PC-3 (cell line): Measurements from ENCODE around the gene PMS1. TPM values are rescaled to one million over a fixed set of nuclear protein-coding genes. Genes with fewer than 3 reads are reported as not detected.
"Not testable (repeated sequence)": the region's sequence is repeated elsewhere in the genome, so short reads cannot be mapped to it uniquely, and the experiment has no call there.

Experiments used
- ATAC-seq: fragments of 200-7000 bp; cut with Tn5 transposase; 2 replicates; pipeline ENCODE4 v1.9.1; 2020; ENCODE audit warnings: mild to moderate bottlenecking, moderate library complexity
- BruUV-seq: library from RNA; stranded (reverse); fragments of 400-500 nt; replicated peaks from 2 replicates; lab custom pipeline; 2021; lab: Mats Ljungman, UMichigan
- CTCF ChIA-PET: fragments of 300-600 bp; sonication (Branson Sonifier 250); formaldehyde crosslinking; loops from one replicate; lab custom pipeline; 2022; ENCODE audit warnings: antibody characterized with exemption; lab: Charles Lee
- POLR2A ChIA-PET: fragments of 300-600 bp; sonication (Branson Sonifier 250); formaldehyde crosslinking; loops from one replicate; lab custom pipeline; 2022; ENCODE audit warnings: antibody characterized with exemption; ENCODE audit not compliant: unreplicated experiment; lab: Charles Lee
- DNase-seq: peaks from one replicate; pipeline ENCODE4 v3.0.0-alpha.2; 2015
- H2AFZ ChIP-seq: fragments of 300-600 bp; sonication (generic); 2 replicates; pipeline ENCODE4 v1.6.0; 2016; ENCODE audit warnings: antibody characterized with exemption, low read length
- H3F3A ChIP-seq: fragments of 300-600 bp; sonication (generic); one replicate; pipeline ENCODE4 v1.6.0; 2017; ENCODE audit warnings: antibody characterized with exemption, low read length, control low read depth, mild to moderate bottlenecking; ENCODE audit not compliant: unreplicated experiment
- H3K27ac ChIP-seq: fragments of 300-600 bp; sonication (generic); 2 replicates; pipeline ENCODE4 v1.5.1; 2016; ENCODE audit warnings: mild to moderate bottlenecking, low read length
- H3K27me3 ChIP-seq: fragments of 300-600 bp; sonication (generic); 2 replicates; pipeline ENCODE4 v1.6.1; 2016; ENCODE audit warnings: low read length, mixed read lengths
- H3K36me3 ChIP-seq: fragments of 300-600 bp; sonication (generic); 2 replicates; pipeline ENCODE4 v1.6.1; 2016; ENCODE audit warnings: low read depth, mixed run types, low read length, mixed read lengths
- H3K4me1 ChIP-seq: fragments of 300-600 bp; sonication (generic); 2 replicates; pipeline ENCODE4 v1.5.1; 2016; ENCODE audit warnings: low read length; ENCODE audit not compliant: insufficient read depth
- H3K4me2 ChIP-seq: fragments of 300-600 bp; sonication (generic); 2 replicates; pipeline ENCODE4 v1.6.0; 2016; ENCODE audit warnings: low read length
- H3K4me3 ChIP-seq: fragments of 300-600 bp; sonication (generic); 2 replicates; pipeline ENCODE4 v1.5.1; 2016; ENCODE audit warnings: mild to moderate bottlenecking, low read length, mixed read lengths
- H3K79me2 ChIP-seq: fragments of 300-600 bp; sonication (generic); 2 replicates; pipeline ENCODE4 v1.6.1; 2017; ENCODE audit warnings: low read length, mixed read lengths
- H3K9ac ChIP-seq: fragments of 300-600 bp; sonication (generic); 2 replicates; pipeline ENCODE4 v1.6.0; 2016; ENCODE audit warnings: mild to moderate bottlenecking, low read length
- H3K9me2 ChIP-seq: fragments of 300-600 bp; sonication (generic); replicated peaks from 2 replicates; pipeline ENCODE4 v1.6.1; 2016; ENCODE audit warnings: mixed run types, low read length, mixed read lengths
- H3K9me3 ChIP-seq: fragments of 300-600 bp; sonication (generic); 2 replicates; pipeline ENCODE4 v1.6.1; 2016; ENCODE audit warnings: low read length, mixed read lengths
- H4K20me1 ChIP-seq: fragments of 300-600 bp; sonication (generic); 2 replicates; pipeline ENCODE4 v1.6.1; 2016; ENCODE audit warnings: low read length, mixed read lengths
- CTCF ChIP-seq: fragments of 300-600 bp; sonication (generic); conservative IDR thresholded peaks from 2 replicates; pipeline ENCODE4 v1.5.1; 2017; ENCODE audit warnings: antibody characterized with exemption, low read depth, mild to moderate bottlenecking, low read length
- EZH2 ChIP-seq: fragments of 300-600 bp; sonication (generic); IDR thresholded peaks from one replicate; pipeline ENCODE4 v1.6.1; 2017; ENCODE audit warnings: antibody characterized with exemption, mild to moderate bottlenecking, low read length; ENCODE audit not compliant: unreplicated experiment
- EZH2phosphoT487 ChIP-seq: fragments of 300-600 bp; sonication (generic); IDR thresholded peaks from 2 replicates; pipeline ENCODE4 v1.6.1; 2018; ENCODE audit warnings: mild to moderate bottlenecking, antibody characterized with exemption, low read length, borderline replicate concordance
- intact Hi-C: fragments of 100-400 bp; cut with micrococcal nuclease; formaldehyde crosslinking; loops from 2 replicates; pipeline ENCODE4 v1.9.0; 2023
- total RNA-seq: library from RNA; depleted of rRNA; stranded (reverse); fragments of >200 nt; gene quantifications from 2 replicates; pipeline ENCODE4 v1.2.3, GENCODE V29; 2014

Gene PMS1
- total RNA-seq, 1 experiment from 2014 or later, result 13.8 TPM

- DNase-seq (no peak), ATAC-seq (no peak)
- H4K20me1 ChIP-seq, result no peaks in the 10 kb centered on the region
- H3K4me2 ChIP-seq, result no peak overlapping the region
- no peaks in the 10 kb centered on the region for H3K9me2 ChIP-seq
- no TSS peak for BruUV-seq
- H3K27me3 ChIP-seq, result no peaks in the 10 kb centered on the region
- no peaks in the 10 kb centered on the region for H3K9me3 ChIP-seq
- no peaks in the 10 kb centered on the region for H3K36me3 ChIP-seq
- intact Hi-C loops, result no loop called here
- ChIA-PET CTCF (no interaction called here), POLR2A (no interaction called here)
- H3K27ac ChIP-seq, result no peak overlapping the region
- no peaks in the 10 kb centered on the region for H3F3A ChIP-seq
- H3K4me3 ChIP-seq, result no peak overlapping the region
- no peak for TF ChIP-seq CTCF
- H2AFZ ChIP-seq, result no peak overlapping the region
- no peaks in the 10 kb centered on the region for H3K79me2 ChIP-seq
- H3K4me1 ChIP-seq, result no peaks in the 10 kb centered on the region
- H3K9ac ChIP-seq, result no peak overlapping the region
These were observed 101.1 kb downstream of the PMS1 start for GRCh38 chr2:189885368-189885767.

- H4K20me1 ChIP-seq, H3K4me3 ChIP-seq, H3K36me3 ChIP-seq, BruUV-seq, H3K27ac ChIP-seq, intact Hi-C loops, H3K27me3 ChIP-seq, H3K9me2 ChIP-seq, H3K9me3 ChIP-seq, ATAC-seq, CTCF ChIA-PET, H3F3A ChIP-seq, H3K9ac ChIP-seq, H3K4me2 ChIP-seq, H3K4me1 ChIP-seq, H3K79me2 ChIP-seq, POLR2A ChIA-PET: not testable (repeated sequence)
- peak overlapping the region; percentile 67 for H2AFZ ChIP-seq
- peak; percentile 28 for DNase-seq
These were observed 108.5 kb downstream of the PMS1 start for GRCh38 chr2:189892546-189893294.

- Histone ChIP-seq H3K9ac (no peak overlapping the region), H3K27ac (no peak overlapping the region), H3K9me2 (no peaks in the 10 kb centered on the region), H3K9me3 (no peaks in the 10 kb centered on the region), H3K79me2 (no peaks in the 10 kb centered on the region), H3K36me3 (no peaks in the 10 kb centered on the region), H3K4me1 (peaks cover 17% of the 10 kb centered on the region; the same call in 1 of the 2 replicates), H4K20me1 (no peaks in the 10 kb centered on the region), H3K27me3 (no peaks in the 10 kb centered on the region), H3K4me3 (no peak overlapping the region), H3F3A (no peaks in the 10 kb centered on the region), H2AFZ (no peak overlapping the region), H3K4me2 (no peak overlapping the region)
- no peak for DNase-seq
- intact Hi-C loops, result no loop called here
- ATAC-seq, result no peak
- TF ChIP-seq EZH2phosphoT487 (no peak), CTCF (no peak), EZH2 (no peak)
- ChIA-PET CTCF (no interaction called here), POLR2A (no interaction called here)
- BruUV-seq, result no TSS peak
These were observed 112.6 kb downstream of the PMS1 start for GRCh38 chr2:189896809-189897208.
